ENCODE data around the gene XAB2.
A peak's percentile ranks its signal among the peaks of the same experiment; 100 is the strongest.

XAB2 gene

DNA sequence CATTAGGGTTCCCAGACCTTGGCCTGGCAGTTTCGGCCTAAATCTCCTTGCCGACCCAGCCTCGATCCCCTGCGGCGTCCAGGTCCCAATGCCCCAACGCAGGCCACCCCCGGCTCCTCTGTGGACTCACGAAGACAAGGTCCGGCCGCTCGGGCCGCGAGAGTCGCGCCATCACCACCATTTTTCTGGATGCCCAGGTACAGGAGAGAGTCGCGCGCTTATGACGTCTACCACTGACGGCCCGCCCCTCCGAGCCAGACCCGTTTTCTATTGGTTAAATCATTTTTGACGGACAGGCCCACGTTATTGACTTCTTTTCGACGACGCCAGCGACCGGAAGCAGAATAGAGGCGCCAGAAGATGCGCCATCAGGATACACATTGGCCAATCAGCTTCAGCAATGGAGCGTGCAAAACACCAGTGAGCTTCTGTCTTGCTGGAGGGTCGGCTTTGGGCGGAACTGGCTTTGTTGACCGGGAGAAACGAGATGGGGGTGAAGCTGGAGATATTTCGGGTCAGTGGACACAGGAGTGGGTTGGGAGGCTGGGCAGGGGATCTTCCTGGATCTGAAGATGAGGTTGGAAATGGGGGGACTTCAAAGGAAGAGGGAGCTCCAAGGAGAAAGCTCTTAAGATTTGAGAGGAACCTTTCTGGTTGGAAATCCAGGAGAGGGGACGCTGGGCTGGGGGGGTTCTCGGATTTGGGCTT lies at the start of gene XAB2, which contains the start of gene PET100:
Gene XAB2 (minus strand): TSS at position 199 of the 708 bp plus-strand sequence. CDS start 18 bp downstream, at position 181.
Gene PET100 (plus strand): TSS at position 447 of the 708 bp plus-strand sequence. CDS start 41 bp downstream, at position 488.
- peak; percentile 72 to 98 (median 95) for DNase-seq

DNA sequence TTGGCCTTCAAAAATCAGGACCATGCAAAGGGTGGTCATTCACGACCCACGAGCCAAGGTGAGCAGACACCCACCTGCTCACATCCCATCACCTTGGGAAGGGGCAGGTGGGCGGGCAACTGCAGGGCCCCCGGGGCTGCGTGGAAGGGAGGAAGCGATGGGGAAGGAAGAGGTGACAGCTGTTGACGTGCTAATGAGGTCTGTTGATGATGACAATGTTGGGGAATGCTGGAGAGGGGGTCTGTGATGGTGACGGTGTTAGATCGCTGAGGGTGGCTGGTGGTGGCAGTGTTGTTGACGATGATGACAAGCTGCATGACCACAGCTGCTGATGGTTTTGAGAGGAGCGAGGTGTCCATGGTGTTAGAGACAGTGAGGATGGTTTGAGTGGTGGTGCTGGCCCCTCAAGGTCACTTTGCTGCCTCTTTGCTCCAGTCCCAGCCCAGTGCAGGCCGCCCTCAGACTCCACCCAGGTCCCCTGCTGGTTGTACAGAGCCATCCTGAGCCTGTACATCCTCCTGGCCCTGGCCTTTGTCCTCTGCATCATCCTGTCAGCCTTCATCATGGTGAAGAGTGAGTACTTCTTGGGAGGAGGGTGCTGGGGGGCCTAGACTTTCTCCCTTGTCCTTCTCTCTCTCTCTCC lies 48.4 kb upstream of the XAB2 start:
- no peak for DNase-seq

DNA sequence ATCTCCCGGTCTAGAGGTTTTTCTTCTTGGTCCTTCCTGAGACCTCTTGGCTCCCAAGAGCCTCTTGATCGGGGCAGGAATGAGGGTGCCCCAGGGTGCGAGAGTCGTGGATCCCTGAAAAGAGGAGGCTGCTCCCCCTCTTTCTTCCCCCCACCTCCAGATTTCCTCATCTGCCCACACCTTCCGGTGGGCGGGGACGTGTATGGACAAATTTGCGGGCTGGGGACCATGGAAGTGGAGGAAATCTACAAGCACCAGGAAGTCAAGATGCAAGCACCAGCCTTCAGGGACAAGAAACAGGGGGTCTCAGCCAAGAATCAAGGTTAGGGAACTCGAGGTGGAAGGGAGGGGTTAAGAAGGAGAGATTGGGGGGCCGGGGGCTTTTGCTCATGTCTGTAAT lies 47.5 kb upstream of the XAB2 start, which contains the start of gene MCEMP1:
Gene MCEMP1 (plus strand): TSS at position 237 of the 400 bp plus-strand sequence. CDS start 31 bp downstream, at position 268.
- DNase-seq, result no peak

DNA sequence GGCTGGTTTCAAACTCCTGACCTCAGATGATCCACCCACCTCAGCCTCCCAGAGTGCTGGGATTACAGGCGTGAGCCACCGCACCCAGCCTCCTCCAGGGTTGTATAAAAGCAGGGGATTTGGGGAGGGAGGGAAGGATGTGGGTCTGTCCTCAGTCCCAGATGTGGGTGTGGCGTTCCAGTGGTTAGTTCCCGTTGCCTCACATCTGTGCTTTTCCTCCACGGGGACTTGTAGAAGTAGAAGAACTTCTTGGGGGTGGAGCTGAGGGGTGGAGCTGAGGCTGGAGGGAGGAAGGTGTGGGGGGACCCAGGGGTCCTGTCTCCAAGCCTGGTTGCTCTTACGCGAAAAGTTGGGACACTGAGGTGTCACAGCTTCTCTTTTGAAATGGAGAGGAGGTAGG lies 47.0 kb upstream of the XAB2 start:
- DNase-seq, result no peak

DNA sequence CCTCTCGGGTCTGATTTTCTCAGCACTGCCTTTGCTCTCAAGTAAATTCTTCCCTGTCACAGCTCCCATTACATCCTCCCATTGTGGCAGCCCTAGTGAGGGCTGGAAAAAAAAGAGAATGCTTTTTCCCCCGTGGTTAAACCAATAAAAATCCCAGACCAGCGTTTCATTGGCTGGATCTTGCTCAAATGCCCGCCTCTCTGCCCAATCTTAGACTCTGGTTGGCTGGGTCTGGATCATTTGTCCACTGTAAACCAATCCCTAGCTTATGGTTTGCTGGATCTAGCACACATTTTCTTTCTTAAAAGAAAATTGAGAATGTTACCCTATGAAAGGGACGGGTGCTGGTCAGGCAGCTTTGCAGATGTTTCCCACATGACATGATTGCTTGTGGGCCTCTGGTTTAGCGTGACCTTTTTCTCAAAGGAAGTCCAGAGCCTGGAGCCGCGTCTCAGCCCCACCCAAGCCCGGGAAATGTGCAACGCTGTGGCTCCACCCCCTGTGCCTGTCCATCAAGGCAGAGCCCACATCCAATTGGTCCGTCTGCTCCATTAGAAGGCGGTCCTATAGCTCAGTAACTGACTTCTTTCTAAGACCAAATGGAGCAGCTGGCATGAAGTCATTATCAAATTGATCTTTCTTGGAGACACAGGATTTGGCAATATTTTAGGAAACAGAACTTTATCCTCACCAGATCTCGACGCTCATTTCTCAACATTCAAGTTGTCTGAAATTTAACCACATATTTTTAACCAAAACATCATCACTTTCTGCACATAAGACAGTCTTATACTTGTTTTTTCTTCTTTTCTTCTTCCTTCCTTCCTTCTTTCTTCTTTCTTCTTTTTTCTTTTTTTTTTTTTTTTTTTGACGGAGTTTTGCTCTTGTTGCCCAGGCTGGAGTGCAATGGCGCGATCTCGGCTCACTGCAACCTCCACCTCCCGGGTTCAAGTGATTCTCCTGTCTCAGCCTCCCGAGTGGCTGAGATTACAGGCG lies 45.0 kb upstream of the XAB2 start:
- peak in 2 of 14 donors; percentile 10 to 28 for DNase-seq

DNA sequence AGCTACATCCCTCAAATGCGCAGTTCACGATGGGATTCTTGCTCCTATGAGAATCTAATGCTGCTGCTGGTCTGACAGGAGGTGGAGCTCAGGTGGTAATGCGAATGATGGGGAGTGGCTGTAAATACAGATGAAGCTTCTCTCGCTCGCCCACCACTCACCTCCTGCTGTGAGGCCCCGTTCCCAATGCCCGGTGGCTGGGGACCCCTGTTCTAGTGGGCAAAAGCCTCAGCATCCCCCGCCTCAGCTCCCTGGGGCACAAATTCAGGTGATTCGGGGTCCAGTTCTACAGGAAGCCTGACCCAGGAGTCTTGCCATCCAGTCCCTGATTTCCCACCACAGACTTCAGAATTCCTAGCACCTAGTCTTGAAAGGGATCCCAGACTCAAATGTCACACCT lies 43.2 kb upstream of the XAB2 start:
- no peak for DNase-seq

DNA sequence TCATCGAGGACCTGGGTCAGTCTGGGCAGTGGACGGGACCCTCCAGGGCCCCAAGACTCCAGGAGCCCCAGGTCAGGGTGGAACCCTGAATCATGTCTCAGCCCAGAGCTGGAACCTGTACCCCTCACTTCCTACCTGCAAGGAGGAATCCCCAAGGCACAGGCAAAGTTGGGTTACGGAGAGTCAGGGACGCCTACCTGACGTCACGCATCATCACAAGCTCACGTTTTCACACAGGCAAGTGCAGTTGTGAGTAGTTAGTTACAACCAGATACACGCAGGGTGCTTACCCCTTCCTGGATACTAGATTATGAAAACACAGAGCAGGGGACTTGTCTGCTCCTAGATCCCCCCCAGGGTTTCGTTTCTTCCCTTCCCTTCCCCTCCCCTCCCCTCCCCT lies 41.4 kb upstream of the XAB2 start:
- no peak for DNase-seq

DNA sequence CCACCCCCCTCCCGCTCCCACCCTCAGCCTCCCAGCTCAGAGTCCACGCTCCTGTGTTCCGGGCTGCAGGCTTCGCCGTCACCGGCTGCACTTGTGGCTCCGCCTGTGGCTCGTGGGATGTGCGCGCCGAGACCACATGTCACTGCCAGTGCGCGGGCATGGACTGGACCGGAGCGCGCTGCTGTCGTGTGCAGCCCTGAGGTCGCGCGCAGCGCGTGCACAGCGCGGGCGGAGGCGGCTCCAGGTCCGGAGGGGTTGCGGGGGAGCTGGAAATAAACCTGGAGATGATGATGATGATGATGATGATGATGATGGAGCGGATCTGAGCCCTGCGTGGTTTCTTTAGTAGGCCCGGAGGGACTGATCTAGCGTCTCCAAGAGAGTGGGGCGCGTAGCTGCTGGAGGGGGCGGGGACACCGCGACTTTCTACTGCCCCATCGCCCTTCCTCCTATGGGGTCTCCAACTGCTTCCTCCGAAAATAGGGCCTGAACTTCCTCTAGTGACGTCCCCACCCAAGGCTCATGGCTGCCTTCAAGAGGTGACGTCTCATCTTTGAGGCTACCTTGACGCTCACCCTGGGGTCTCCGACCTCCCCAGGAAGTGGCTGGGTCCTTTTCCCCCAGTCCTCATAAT lies 40.9 kb upstream of the XAB2 start:
- DNase-seq, result no peak

DNA sequence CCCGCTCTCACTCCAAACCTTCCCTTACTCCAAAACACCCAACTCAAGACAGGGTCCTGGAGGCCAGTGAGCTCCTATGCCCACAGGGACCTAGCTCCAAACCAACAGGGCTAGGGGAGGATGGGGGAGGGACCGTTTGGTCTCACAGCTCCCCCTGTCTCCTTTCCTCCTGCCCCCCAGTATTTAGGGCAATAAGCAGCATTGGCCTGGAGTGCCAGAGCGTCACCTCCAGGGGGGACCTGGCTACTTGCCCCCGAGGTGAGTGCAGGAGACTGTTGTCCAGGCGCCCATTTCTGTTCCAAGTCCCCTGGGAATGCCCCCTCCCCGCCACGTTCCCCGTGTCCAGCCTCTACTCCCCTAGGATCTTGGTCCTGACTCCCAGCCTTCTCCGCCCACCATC lies 40.3 kb upstream of the XAB2 start:
- DNase-seq, result no peak

DNA sequence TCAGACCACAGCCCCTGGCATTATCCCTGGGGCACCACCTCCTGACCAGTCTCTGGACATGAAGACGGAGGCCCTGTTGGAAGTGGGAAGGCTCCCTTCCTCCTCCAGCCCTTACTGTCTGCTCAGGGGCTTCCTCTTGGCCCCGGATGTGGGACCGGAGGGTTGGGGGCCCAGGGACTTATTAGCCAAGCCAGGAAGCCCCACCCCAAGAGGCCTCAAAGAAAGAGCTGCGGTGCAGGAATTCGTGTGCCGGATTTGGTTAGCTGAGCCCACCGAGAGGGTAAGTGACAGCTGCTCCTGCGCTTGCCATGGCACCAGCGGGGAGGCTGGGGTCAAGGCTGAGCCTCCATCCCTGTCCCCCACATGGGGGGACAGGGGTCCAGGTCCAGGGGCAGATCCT lies 39.5 kb upstream of the XAB2 start, which contains the start of gene RETN:
Gene RETN (plus strand): TSS at position 208 of the 400 bp plus-strand sequence. CDS start 278 bp downstream, outside the sequence.
- DNase-seq, result no peak

DNA sequence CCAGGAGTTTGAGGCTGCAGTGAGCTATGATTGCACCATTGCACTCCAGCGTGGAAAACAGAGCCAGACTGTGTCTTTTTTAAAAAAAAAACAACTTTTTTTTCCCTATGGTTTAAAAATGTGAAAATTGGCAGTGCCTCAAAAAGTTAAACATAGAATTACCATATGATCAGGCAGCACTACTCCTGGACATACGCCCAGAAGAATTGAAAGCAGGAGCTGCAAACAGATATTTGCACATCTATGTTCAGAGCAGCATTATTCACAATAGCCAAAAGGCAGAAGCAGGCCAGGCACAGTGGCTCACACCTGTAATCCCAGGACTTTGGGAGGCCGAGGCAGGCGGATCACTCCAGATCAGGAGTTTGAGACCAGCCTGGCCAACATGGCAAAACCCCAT lies 35.7 kb upstream of the XAB2 start:
- no peak for DNase-seq

DNA sequence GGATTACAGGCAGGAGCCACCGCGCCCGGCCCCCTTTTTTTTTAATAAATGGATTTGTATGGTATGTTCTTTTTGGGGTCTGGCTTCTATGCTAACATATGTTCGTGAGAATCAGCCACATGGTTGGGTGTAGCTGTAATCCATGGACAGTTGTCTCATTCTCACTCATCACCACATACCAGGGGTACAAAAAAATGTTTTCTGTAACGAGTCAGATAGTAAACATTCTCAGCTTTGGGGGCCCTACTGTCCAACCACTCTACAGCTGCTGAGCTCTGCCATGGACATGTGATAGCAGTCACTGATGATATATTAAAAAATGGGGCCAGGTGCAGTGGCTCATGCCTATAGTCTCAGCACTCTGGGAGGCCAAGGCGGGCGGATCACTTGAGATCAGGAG lies 34.4 kb upstream of the XAB2 start:
- no peak for DNase-seq

DNA sequence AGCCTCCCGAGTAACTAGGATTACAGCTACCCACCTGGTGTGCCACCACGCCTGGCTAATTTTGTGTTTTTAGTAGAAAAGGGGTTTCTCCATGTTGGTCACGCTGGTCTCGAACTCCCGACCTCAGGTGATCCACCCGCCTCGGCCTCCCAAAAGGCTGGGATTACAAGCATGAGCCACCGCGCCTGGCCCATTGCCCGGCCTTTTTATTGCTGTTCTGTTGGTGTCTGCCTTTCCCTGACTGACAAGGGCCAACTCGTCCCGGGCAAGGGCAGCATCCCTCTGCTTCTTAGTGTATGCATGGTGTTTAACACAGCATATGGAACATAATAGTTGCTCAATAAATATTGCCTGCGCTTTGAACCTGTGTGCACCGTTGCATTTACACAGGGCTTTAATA lies 33.3 kb upstream of the XAB2 start:
- no peak for DNase-seq

DNA sequence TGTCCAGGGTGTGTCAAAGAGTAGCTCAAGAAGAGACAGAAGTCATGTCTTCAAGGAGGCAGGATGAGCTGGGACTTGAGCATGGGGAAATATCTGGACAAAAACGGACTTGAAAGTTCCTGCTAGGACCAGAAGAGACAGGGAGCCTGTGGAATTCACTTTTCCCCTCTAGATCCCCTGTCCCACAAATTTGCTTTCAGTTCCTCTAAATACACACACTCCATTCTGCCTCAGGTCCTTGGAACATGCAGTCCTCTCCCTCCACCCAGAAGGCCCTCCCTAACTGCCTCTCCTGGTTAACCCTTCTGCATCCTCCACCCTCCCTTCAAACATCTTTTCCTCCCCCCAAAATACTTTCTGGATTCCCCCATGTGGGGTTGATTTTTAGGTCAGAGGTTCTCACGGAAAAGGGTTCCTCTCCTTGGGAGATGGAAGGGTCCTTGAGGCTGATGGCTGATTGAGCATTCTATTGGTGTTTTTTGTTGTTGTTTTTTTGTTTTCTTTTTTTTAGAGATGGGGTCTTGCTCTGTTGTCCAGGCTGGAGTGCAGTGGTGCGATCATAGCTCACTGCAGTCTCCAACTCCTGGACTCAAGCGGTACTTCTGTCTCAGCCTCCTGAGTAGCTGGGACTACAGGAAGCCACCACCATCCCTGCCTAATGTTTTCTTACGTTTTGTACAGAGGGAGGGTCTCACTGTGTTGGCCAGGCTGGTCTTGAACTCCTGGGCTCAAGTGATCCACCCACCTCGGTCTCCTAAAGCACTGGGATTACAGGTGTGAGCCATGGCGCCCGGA lies 32.6 kb upstream of the XAB2 start:
- DNase-seq, result no peak

DNA sequence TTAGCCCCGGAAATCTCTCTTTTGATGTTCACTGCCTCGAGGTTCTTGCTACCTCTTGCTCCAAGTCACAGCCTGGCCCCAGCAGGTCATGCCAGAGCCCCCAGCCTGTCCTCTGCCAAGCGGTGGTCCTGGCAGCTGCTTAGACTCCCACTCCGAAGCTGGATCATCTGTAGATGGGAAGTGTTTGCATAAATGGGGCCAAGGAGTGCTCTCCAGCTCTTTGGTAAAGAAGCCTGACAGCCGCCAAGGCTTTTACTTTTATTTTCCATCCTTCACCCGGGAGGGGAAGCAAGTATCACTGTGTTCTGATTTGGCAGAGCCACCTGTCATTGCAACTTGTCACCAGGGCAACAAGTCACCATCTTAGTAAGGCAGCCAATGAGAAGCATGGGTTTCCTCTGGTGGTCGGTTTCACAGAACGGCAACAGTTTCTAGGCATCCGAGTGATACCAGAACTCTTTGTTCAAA lies 28.9 kb upstream of the XAB2 start:
- DNase-seq, result peak in 1 of 14 donors; percentile 9

DNA sequence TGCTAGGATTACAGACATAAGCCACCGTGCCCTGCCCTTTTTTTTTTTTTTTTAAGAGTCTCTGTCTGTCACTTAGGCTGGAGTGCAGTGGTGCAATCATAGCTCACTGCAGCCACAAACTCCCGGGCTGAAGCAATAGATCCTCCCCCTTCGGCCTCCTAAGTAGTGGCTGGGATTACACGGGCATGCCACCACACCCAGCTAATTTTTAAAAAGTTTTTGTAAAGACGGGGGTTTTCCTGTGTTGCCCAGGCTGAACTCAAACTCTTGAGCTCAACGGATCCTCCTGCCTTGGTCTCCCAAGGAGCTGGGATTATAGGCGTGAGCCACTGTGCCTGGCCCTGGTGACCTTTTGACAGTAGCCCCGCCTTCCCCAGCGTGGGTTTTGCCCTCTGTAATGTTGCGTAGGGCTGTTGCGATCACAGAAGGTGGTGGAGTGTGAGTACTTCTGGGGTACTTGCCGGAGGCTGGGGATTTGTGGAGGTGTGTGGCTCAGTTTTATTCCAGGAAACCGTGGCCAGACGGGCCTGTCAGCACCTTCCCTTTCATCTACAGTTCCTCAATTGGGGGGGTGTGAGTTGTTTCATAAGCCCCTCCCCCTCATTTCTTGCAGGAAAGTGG lies 27.9 kb upstream of the XAB2 start:
- no peak for DNase-seq

DNA sequence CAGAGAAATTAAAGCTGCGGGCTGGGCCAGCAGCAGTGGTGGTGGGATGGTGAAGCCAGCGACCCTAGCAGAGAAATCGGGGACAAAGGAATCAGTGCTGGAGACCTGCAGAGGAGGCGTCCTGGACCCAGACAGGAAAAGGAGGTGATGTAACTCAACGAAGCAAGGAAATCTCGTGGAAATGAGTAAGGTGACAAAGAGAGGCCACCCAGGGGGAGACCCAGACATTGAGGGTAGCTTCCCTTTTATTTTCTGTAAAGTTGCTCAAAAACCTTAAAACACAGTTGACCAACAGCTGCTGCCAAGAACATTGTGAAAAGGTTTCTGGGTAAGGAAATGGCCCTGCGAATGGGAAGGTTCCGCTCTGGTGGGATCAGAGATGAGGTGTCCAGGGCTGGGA lies 26.2 kb upstream of the XAB2 start:
- no peak for DNase-seq

DNA sequence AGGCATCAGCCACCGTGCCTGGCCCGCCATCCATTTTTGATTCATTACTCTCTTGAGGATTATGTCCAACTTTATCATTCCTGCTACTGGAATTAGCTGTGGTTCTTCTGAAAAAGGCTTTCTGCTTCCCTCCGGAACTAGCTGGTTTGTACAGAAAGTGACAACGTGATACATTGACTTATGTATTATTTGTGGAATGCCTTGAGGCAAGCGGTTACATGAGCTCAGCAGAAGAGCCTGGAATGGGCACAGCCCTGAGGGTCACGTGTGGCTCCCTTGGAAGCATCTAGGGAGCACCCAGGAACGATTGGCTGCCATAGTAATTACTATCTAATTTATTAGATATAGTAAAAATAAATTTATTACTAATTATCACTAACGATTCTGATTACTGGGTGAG lies 25.1 kb upstream of the XAB2 start:
- no peak for DNase-seq

DNA sequence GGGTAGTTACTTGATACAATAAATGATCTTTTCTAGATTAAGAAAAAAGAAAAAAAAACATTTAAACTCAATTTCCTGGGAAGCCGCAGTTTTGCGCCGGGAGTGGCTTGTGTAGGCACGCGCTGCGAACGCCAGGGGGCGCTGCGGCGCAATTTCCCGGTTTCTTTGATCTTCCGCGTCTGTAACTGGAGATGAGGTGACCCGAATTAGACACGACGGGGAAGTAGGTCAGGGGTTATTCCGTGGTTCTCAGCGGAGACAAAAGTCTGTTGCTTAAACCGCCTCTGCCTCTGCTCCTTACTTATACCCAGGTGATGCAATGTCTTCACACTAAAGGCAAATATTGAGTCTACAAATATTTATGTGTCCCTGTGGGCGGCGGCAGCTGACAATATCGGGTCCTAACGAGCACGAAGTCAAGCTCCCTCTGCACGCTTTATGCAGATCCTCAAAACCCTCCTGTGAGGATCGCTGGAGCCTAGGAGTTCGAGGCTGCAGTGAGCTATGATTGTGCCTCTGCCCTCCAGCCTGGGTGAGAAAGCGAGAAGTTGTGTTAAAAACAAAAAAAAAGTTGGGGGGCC lies 22.8 kb upstream of the XAB2 start:
- DNase-seq, result peak; percentile 3 to 80 (median 53)

DNA sequence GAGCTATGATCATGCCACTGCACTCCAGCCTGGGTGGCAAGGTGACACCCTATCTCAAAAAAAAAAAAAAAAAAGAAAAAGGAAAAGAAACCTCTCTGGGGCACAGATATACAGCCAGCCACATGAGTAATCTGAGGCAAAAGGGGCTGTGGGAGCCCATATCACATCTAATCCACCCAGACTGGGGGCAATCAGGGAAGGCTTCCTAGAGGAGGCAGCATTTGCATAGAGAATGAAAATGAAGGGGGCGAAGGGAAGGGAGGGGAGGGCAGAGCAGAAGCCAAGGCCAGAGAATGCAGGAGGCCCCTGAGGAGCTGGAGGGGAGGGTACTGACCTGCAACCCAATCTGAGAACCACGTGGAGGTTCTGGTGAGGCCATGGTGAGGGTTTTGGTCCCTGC lies 20.8 kb upstream of the XAB2 start:
- no peak for DNase-seq

All from C1 segment of cervical spinal cord (tissue), 14 donors.